GM12891 (cell line): Measurements from ENCODE around the gene INSIG1.

Source experiments
- DNase-seq: peaks from one replicate; pipeline ENCODE4 v3.0.0; 2011; ENCODE audit warnings: low spot score; ENCODE audit not compliant: insufficient read length
- FAIRE-seq: peaks from 2 replicates; lab custom pipeline; 2011; peaks lifted over from hg19 to GRCh38; lab: Jason Lieb, UNC
- PAX5 ChIP-seq: IDR thresholded peaks from 2 replicates; pipeline ENCODE4 v1.6.1; 2011; ENCODE audit warnings: low read length, moderate library complexity, mild to moderate bottlenecking; ENCODE audit not compliant: insufficient read depth, severe bottlenecking
- POLR2A ChIP-seq: IDR thresholded peaks from 2 replicates; pipeline ENCODE4 v1.6.1; 2011; ENCODE audit warnings: low read depth, low read length, control low read depth
- POLR2AphosphoS5 ChIP-seq: IDR thresholded peaks from 2 replicates; pipeline ENCODE4 v1.6.1; 2011; ENCODE audit warnings: low read depth, low read length, control low read depth
- POU2F2 ChIP-seq: IDR thresholded peaks from 2 replicates; pipeline ENCODE4 v1.6.1; 2011; ENCODE audit warnings: low read depth, mild to moderate bottlenecking, control low read depth, low read length, moderate library complexity
- SPI1 ChIP-seq: IDR thresholded peaks from 2 replicates; pipeline ENCODE4 v1.6.1; 2011; ENCODE audit warnings: low read depth, low read length, control low read depth
- TAF1 ChIP-seq: IDR thresholded peaks from 2 replicates; pipeline ENCODE4 v1.6.1; 2011; ENCODE audit warnings: low read depth, low read length, control low read depth

Gene INSIG1

DNA sequence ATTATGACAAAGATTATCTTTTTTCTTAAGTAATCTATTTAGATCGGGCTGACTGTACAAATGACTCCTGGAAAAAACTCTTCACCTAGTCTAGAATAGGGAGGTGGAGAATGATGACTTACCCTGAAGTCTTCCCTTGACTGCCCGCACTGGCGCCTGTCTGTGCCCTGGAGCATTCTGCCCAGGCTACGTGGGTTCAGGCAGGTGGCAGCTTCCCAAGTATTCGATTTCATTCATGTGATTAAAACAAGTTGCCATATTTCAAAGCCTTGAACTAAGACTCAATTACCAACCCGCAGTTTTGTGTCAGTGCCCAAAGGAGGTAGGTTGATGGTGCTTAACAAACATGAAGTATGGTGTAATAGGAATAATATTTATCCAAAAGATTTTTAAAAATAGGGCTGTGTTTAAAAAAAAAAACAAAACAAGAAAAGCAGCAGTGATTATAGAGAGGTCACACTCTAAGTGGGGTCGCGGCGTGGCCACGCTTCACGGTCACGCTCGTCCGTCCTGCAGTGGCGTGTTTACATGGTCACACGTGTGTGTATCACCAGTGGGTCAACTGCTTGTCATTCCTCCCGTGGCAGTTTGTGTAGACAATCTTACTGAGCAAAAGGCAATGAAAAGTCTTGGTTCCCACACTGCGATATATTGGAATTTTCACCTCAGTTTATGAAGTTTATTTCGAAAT lies 10.8 kb downstream of the INSIG1 start:
- TF ChIP-seq TAF1 (no peak), POLR2A (0 out of 2 replicates have a peak, but pooled peaks have one; percentile 6), POLR2AphosphoS5 (peak; percentile 51; the same call in 1 of the 2 replicates)
- FAIRE-seq (no peak), DNase-seq (no peak)

GRCh38 chr7:155309021-155309338 lies 11.3 kb downstream of the INSIG1 start:
- no peak for TF ChIP-seq POLR2A
- TF ChIP-seq SPI1 = no peak
- no peak for TF ChIP-seq POU2F2
- TF ChIP-seq TAF1 = no peak
- 0 out of 2 replicates have a peak, but pooled peaks have one; percentile 43 for TF ChIP-seq POLR2AphosphoS5
- FAIRE-seq = no peak

GRCh38 chr7:155310425-155311114 lies 12.9 kb downstream of the INSIG1 start:
- peak; percentile 66; the same call in 1 of the 2 replicates for TF ChIP-seq POLR2AphosphoS5
- TF ChIP-seq POU2F2 = no peak
- peak; percentile 40; the same call in 1 of the 2 replicates for TF ChIP-seq POLR2A
- no peak for DNase-seq
- FAIRE-seq = no peak

More at GRCh38 chr7:155309021-155309338, 11.3 kb downstream of the INSIG1 start:
- no peak for DNase-seq

DNA sequence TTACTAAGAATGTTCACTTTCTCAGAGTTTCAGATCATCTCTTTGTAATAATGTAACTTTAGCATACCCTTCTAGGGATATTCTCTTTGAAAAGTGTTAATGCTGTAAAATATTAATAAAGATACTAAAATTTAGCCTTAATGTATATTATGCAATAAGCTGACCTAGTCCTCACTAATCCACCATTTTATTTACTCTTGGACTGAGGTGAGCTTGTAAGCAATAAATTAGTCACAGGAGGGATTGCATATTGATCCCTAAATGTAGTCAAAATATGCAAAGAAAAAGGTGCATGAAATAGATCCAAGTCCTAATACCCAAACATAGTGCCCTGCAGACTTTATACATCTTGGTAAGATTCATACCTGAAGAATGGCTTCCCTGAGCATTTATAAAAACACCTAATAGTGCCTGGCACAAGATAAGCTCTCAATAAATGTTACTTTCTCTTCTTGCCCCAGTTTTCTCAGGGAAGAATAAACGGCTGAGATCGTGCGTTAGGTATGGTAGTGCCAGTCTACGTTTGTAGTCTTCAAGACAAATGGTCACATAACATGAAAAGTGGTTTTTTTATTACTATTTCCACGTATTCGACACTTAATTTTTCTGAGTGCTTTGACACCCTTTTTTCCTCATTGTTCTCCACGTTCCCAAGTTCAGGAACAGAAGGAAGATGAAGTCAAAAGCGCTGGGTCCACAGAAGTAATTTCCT lies 14.3 kb downstream of the INSIG1 start:
- TF ChIP-seq PAX5 (no peak), TAF1 (no peak), POU2F2 (no peak), POLR2AphosphoS5 (no peak), SPI1 (no peak), POLR2A (no peak)
- FAIRE-seq = no peak
- DNase-seq = no peak

DNA sequence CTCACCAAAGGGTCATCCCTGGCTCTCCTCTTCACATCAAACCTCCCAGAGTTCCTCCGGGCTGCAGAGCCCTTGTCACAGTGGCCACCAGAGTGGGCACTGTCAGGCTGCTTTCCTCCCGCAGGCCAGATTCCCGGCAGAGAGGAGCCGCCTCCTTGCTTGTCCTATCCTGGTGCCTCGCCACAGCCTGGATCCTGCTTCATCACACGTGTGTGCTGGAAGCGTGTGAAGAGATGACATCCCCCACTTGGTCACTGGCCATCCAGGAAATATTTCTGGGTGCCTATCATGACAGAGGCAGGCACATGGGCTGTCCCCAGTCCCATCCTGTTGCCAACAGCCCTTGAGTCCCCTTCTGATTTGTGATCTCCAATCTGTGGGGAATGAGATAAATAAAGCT lies 15.0 kb downstream of the INSIG1 start:
- TF ChIP-seq PAX5 (no peak), POLR2AphosphoS5 (no peak), TAF1 (no peak), POU2F2 (no peak), SPI1 (no peak), POLR2A (no peak)
- no peak for DNase-seq
- FAIRE-seq = no peak

GRCh38 chr7:155313096-155313495 lies 15.4 kb downstream of the INSIG1 start:
- FAIRE-seq (no peak), DNase-seq (no peak)
- TF ChIP-seq POLR2A (no peak), SPI1 (no peak), POU2F2 (no peak), TAF1 (no peak), PAX5 (no peak), POLR2AphosphoS5 (no peak)

DNA sequence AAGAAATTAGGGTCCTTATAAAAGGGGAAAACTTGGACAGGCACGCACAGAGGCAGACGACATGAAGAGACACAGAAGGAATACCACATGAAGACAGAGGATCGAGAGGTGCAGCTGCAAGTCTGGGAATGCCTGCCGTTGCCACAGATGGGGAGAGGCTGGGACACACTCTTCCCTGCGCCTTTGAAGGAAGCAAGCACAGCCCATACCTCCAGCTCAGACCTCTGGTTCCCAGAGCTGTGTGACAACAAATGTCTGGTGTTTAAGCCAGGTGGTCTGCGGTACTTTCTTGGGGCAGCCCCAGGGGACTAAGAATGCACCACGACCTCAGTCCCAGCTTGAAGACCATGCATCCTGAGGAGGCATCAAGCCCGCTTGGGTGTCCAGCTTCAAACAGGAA lies 18.3 kb downstream of the INSIG1 start:
- no peak for FAIRE-seq
- no peak for DNase-seq
- TF ChIP-seq POLR2A (no peak), TAF1 (no peak), SPI1 (no peak), POLR2AphosphoS5 (no peak), POU2F2 (no peak), PAX5 (no peak)

DNA sequence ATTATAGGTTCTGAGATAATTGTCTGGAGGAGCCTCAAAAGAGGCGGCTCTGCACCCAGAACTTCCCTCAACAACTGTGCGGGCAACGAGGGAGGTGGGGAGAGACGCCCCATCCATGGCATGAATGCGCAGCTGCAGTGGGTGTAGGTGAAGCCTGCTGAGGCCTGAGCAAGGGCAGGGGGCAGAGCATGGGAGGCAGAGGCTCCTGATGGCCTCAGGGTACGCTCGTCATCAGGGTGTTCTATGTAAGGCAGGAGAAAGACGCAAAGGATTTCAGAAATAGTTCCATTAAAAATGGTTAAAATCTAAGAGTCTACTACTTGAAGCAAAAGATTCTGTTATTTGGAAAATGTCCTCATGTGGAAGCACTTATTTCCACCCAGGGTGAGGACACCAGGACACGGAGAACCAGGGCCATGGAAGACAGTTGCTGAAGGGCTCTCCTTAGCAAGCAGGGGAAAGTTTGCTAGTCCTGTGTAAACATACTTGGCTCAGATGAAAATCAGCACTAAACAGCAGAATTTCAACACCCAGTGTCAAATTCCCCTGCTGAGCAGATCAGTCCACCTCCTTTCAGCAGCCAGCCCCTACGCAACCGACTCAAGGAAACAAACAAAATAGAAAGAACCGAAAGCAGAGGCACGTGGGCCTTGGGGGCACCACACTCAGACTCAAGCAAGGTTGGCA lies 18.9 kb downstream of the INSIG1 start:
- DNase-seq = no peak
- no peak for FAIRE-seq
- TF ChIP-seq POLR2AphosphoS5 (no peak), TAF1 (no peak), POU2F2 (no peak), SPI1 (no peak), POLR2A (no peak), PAX5 (no peak)

GRCh38 chr7:155317114-155317434 lies 19.4 kb downstream of the INSIG1 start:
- no peak for DNase-seq
- TF ChIP-seq POU2F2 = no peak
- TF ChIP-seq TAF1 = no peak
- no peak for TF ChIP-seq SPI1
- no peak for TF ChIP-seq PAX5
- TF ChIP-seq POLR2AphosphoS5 = no peak
- TF ChIP-seq POLR2A = no peak
- FAIRE-seq = no peak

- DNase-seq (no peak), FAIRE-seq (no peak)
- no peak for TF ChIP-seq SPI1
- no peak for TF ChIP-seq POLR2AphosphoS5
- TF ChIP-seq PAX5 = no peak
- no peak for TF ChIP-seq TAF1
- TF ChIP-seq POLR2A = no peak
- no peak for TF ChIP-seq POU2F2
These were observed 20.6 kb downstream of the INSIG1 start for GRCh38 chr7:155318245-155318644.
